K562 (cell line): ENCODE data around the gene EIF1B. TPM values are rescaled to one million over a fixed set of nuclear protein-coding genes. Genes with fewer than 3 reads are reported as not detected.

ENCODE experiments used
- ATAC-seq: fragments of 200-7000 bp; cut with Tn5 transposase; 3 replicates; pipeline ENCODE4 v1.9.1; 2020; ENCODE audit warnings: moderate library complexity
- BruUV-seq: library from RNA; stranded (reverse); fragments of 400-500 nt; replicated peaks from 2 replicates; lab custom pipeline; 2021; lab: Mats Ljungman, UMichigan
- CTCF ChIA-PET: fragments of 300-600 bp; formaldehyde crosslinking; extraction: SDS; loops from one replicate; lab custom pipeline; 2021; ENCODE audit warnings: low intra/inter-chr PET ratio; lab: Yijun Ruan, JAX
- POLR2A ChIA-PET: fragments of 300-600, 350-650 bp; sonication (Branson Sonifier 250); formaldehyde crosslinking; extraction: SDS; loops from one replicate; lab custom pipeline; 2021; ENCODE audit warnings: antibody characterized with exemption, inconsistent platforms; lab: Yijun Ruan, JAX
- DNase-seq, 4 experiments: peaks; one replicate each; pipeline versions ENCODE4 v3.0.0 to v3.0.0-alpha.2; 2011 to 2018; ENCODE audit warnings: low spot score in 3 of 4, mixed read lengths in 3 of 4; ENCODE audit errors: extremely low read depth in 1 of 4
- FAIRE-seq: peaks from 2 replicates; lab custom pipeline; 2011; peaks lifted over from hg19 to GRCh38; lab: Jason Lieb, UNC
- H2AFZ ChIP-seq: 2 replicates; pipeline ENCODE4 v1.6.0; 2011; ENCODE audit warnings: low read depth, low read length, control low read depth, inconsistent platforms
- H3K27ac ChIP-seq: fragments of 200-600 bp; 3 replicates; pipeline ENCODE4 v1.8.0; 2011; ENCODE audit warnings: low read depth, mild to moderate bottlenecking, control low read depth, inconsistent platforms, low read length, moderate library complexity, mixed read lengths; ENCODE audit errors: extremely low read depth
- H3K27me3 ChIP-seq, 2 experiments: fragments of 300-600 bp in 1 of 2; 2 replicates in 1 of 2; 3 replicates in 1 of 2; pipeline versions ENCODE4 v1.6.0 to v1.8.0; 2011; ENCODE audit warnings: inconsistent platforms in 2 of 2, low read length in 2 of 2, mild to moderate bottlenecking in 1 of 2, mixed read lengths in 1 of 2, moderate library complexity in 1 of 2; ENCODE audit not compliant: control insufficient read depth in 2 of 2, insufficient read depth in 2 of 2
- H3K36me3 ChIP-seq: fragments of 300-600 bp; 3 replicates; pipeline ENCODE4 v1.8.0; 2011; ENCODE audit warnings: mild to moderate bottlenecking, low read length, inconsistent platforms; ENCODE audit not compliant: control insufficient read depth, insufficient read depth
- H3K4me1 ChIP-seq, 2 experiments: fragments of 200-600 bp in 1 of 2; replicated peaks in 1 of 2; 2 replicates in 1 of 2; 3 replicates in 1 of 2; pipeline versions ENCODE4 v1.5.1 to v1.8.0; 2011; ENCODE audit warnings: inconsistent platforms in 2 of 2, low read length in 2 of 2, mild to moderate bottlenecking in 1 of 2, mixed read lengths in 1 of 2, moderate library complexity in 1 of 2; ENCODE audit not compliant: control insufficient read depth in 2 of 2, insufficient read depth in 2 of 2
- H3K4me2 ChIP-seq: 2 replicates; pipeline ENCODE4 v1.6.1; 2011; ENCODE audit warnings: low read length, control low read depth, inconsistent platforms, mixed read lengths; ENCODE audit not compliant: insufficient read depth
- H3K4me3 ChIP-seq: fragments of 200-600 bp; sonication (generic), shearing (Covaris generic); 2 replicates; pipeline ENCODE4 v1.5.1; 2016; ENCODE audit warnings: control low read depth, inconsistent platforms
- H3K79me2 ChIP-seq: fragments of 200-600 bp; 3 replicates; pipeline ENCODE4 v1.8.0; 2011; ENCODE audit warnings: low read length, inconsistent platforms; ENCODE audit not compliant: control insufficient read depth, insufficient read depth
- H3K9ac ChIP-seq, 2 experiments: 2 replicates each; pipeline versions ENCODE4 v1.6.0 to v1.6.1; 2011; ENCODE audit warnings: low read depth in 2 of 2, low read length in 2 of 2, control low read depth in 1 of 2, inconsistent platforms in 1 of 2, mild to moderate bottlenecking in 1 of 2, mixed read lengths in 1 of 2; ENCODE audit not compliant: insufficient read depth in 1 of 2
- H3K9me1 ChIP-seq: one replicate; pipeline ENCODE4 v1.6.0; 2011; ENCODE audit warnings: inconsistent platforms, mild to moderate bottlenecking, low read length, moderate library complexity; ENCODE audit not compliant: control insufficient read depth, insufficient read depth
- H3K9me3 ChIP-seq: replicated peaks from 2 replicates; pipeline ENCODE4 v1.5.1; 2011; ENCODE audit warnings: low read depth, low read length, inconsistent platforms; ENCODE audit not compliant: control insufficient read depth, insufficient read depth
- H4K20me1 ChIP-seq: replicated peaks from 2 replicates; pipeline ENCODE4 v1.6.1; 2011; ENCODE audit warnings: low read length, inconsistent platforms, mixed read lengths; ENCODE audit not compliant: control insufficient read depth, insufficient read depth
- ATF4 ChIP-seq: fragments of 450-650 bp; formaldehyde crosslinking; IDR thresholded peaks from 2 replicates; pipeline ENCODE4 v1.4.0; 2022; ENCODE audit warnings: mild to moderate bottlenecking, moderate library complexity
- CBX3 ChIP-seq, 2 experiments: IDR thresholded peaks; 1 replicate in 1 of 2; 2 replicates in 1 of 2; pipeline ENCODE4 v1.6.1; 2012; ENCODE audit warnings: inconsistent platforms in 2 of 2, low read length in 2 of 2, borderline replicate concordance in 1 of 2, control low read depth in 1 of 2
- CBX5 ChIP-seq: IDR thresholded peaks from 2 replicates; pipeline ENCODE4 v1.6.1; 2014; ENCODE audit warnings: low read depth, borderline replicate concordance
- ETV1 ChIP-seq: fragments of 450-650 bp; conservative IDR thresholded peaks from 2 replicates; pipeline ENCODE4 v1.6.1; 2016; ENCODE audit warnings: missing genetic modification characterization, control low read depth, low read depth, missing compliant biosample characterization
- GABPA ChIP-seq: fragments of 200-800 bp; sonication (Bioruptor generic); conservative IDR thresholded peaks from 2 replicates; pipeline ENCODE4 v1.6.1; 2016; ENCODE audit warnings: low read depth, missing genetic modification characterization, missing compliant biosample characterization
- HLTF ChIP-seq: fragments of 450-650 bp; IDR thresholded peaks from 2 replicates; pipeline ENCODE4 v1.6.1; 2016
- PCBP2 ChIP-seq: fragments of 200-400 bp; formaldehyde crosslinking; IDR thresholded peaks from 2 replicates; pipeline ENCODE4 v1.6.1; 2018; ENCODE audit warnings: low read length, low read depth, mild to moderate bottlenecking, moderate library complexity; ENCODE audit not compliant: poor library complexity, severe bottlenecking
- TRIM24 ChIP-seq, 2 experiments: fragments of 450-650 bp; IDR thresholded peaks; 2 replicates each; pipeline ENCODE4 v1.6.1; 2016
- TRIM28 ChIP-seq: fragments of 450-650 bp; IDR thresholded peaks from 2 replicates; pipeline ENCODE4 v1.6.1; 2017
- ZNF175 ChIP-seq: fragments of 200-800 bp; sonication (Bioruptor generic); IDR thresholded peaks from 2 replicates; pipeline ENCODE4 v1.6.1; 2016; ENCODE audit warnings: low read depth, mild to moderate bottlenecking, missing genetic modification characterization, missing compliant biosample characterization
- ZNF280A ChIP-seq: fragments of 450-650 bp; IDR thresholded peaks from 2 replicates; pipeline ENCODE4 v1.6.1; 2018; ENCODE audit warnings: mild to moderate bottlenecking, low read depth; ENCODE audit not compliant: partially characterized antibody
- ZNF280B ChIP-seq: fragments of 250-450 bp; sonication (Bioruptor Pico); IDR thresholded peaks from 2 replicates; pipeline ENCODE4 v1.5.1; 2021; ENCODE audit warnings: mild to moderate bottlenecking
- in situ Hi-C: fragments of 300-500 bp; cut with MboI; formaldehyde crosslinking; loops from 4 replicates; pipeline ENCODE4 v1.15.0; 2018; ENCODE audit warnings: inconsistent platforms, mixed read lengths
- intact Hi-C: fragments of 100-400 bp; cut with micrococcal nuclease; formaldehyde crosslinking; loops from 2 replicates; pipeline ENCODE4 v1.14.2; 2022
- polyA plus RNA-seq, 8 experiments: library from polyadenylated mRNA; depleted of rRNA in 4 of 8; stranded (reverse) in 5 of 8; unstranded in 3 of 8; fragments of >200 nt; fragmentation: Nextera tagmentation in 2 of 8; fragmentation: Illumina TruSeq in 1 of 8; extraction: Ambion mirVana in 2 of 8; extraction: Trizol in 1 of 8; gene quantifications; 2 replicates each; pipeline versions ENCODE4 v1.2.1 to v1.2.3, GENCODE V29; 2011 to 2014; ENCODE audit warnings: inconsistent platforms in 1 of 8, missing spikeins in 1 of 8
- total RNA-seq, 7 experiments: library from RNA; depleted of rRNA in 6 of 7; stranded (reverse); fragments of >200 nt in 6 of 7; fragmentation: Illumina TruSeq in 2 of 7; extraction: Trizol in 2 of 7; gene quantifications; 2 replicates each; pipeline versions ENCODE4 v1.2.1 to v1.2.3, GENCODE V29; 2011 to 2021; ENCODE audit warnings: low replicate concordance in 1 of 7

The EIF1B gene
- total and polyA plus RNA-seq, 9 of the 15 experiments (the other 6 are each of a cell fraction or from before 2014, with no cell fraction given) = 18.1 to 184 (median 78.9) TPM

- no peak overlapping the region for H2AFZ ChIP-seq
- FAIRE-seq = no peak
- no peaks in the 10 kb centered on the region for H4K20me1 ChIP-seq
- no peak overlapping the region for H3K9ac ChIP-seq
- H3K79me2 ChIP-seq = no peaks in the 10 kb centered on the region
- no peaks in the 10 kb centered on the region for H3K9me1 ChIP-seq
- no peaks in the 10 kb centered on the region for H3K27me3 ChIP-seq
- H3K36me3 ChIP-seq = no peaks in the 10 kb centered on the region
- no peak overlapping the region for H3K4me3 ChIP-seq
- TF ChIP-seq GABPA (tag) = no peak
- TF ChIP-seq, all 486 proteins: peak for 0
- Histone ChIP-seq H3K27ac (no peak overlapping the region), H3K4me2 (no peak overlapping the region), H3K4me1 (peaks cover 5 to 13% of the 10 kb centered on the region in 2 experiments; a peak in 4 of 5 replicates), H3K9me3 (no peaks in the 10 kb centered on the region)
- no TSS peak for BruUV-seq
- in situ Hi-C loops = no loop called here
- ATAC-seq (no peak), DNase-seq (no peak)
- intact Hi-C loops = no loop called here
- POLR2A ChIA-PET = interaction anchor here (0.6 to 1.0 kb wide), 2 partner anchors 55 to 146 kb away, joined by 3 read pairs; no protein-coding TSS in a partner anchor
- CTCF ChIA-PET = no interaction called here
These were observed 32.2 kb downstream of the EIF1B start for GRCh38 chr3:40341671-40342070.

- CTCF ChIA-PET = no interaction called here
- DNase-seq = no peak
- ATAC-seq = no peak
- H4K20me1 ChIP-seq = no peaks in the 10 kb centered on the region
- H3K4me3 ChIP-seq = no peak overlapping the region
- H3K36me3 ChIP-seq = no peaks in the 10 kb centered on the region
- no peaks in the 10 kb centered on the region; a peak in 1 of 5 replicates for H3K4me1 ChIP-seq
- TF ChIP-seq CBX3 (IDR thresholded peaks at IDR 0.05; ENCODE audit: borderline replicate concordance in 1 of 2, low read length in 2 of 2) = peak in 1 of 2 experiments; percentile 96; a peak in 2 of 3 replicates
- no peak for TF ChIP-seq ZNF175
- TF ChIP-seq TRIM28 = peak; percentile 84; the same call in 1 of the 2 replicates
- no peak for TF ChIP-seq ATF4 (CRISPR knock-in tag)
- no peak for TF ChIP-seq ETV1
- 0 out of 2 replicates have a peak, but pooled peaks have one; percentile 28 for TF ChIP-seq HLTF
- TF ChIP-seq PCBP2 = no peak
- peak; percentile 81; the same call in 1 of the 2 replicates for TF ChIP-seq CBX5
- TF ChIP-seq TRIM24 (IDR thresholded peaks at IDR 0.05) = peak in 1 of 2 experiments; percentile 62; a peak in 1 of 4 replicates
- peak; percentile 69 for TF ChIP-seq ZNF280A
- TF ChIP-seq ZNF280B = peak; percentile 82; the same call in 1 of the 2 replicates
- no TSS peak for BruUV-seq
- in situ Hi-C loops (no loop called here), intact Hi-C loops (no loop called here)
- no peak overlapping the region for H2AFZ ChIP-seq
- peaks cover 8% of the 10 kb centered on the region for H3K9me3 ChIP-seq
- no peaks in the 10 kb centered on the region for H3K27me3 ChIP-seq
- POLR2A ChIA-PET = no interaction called here
- H3K79me2 ChIP-seq = no peaks in the 10 kb centered on the region
- no peak for FAIRE-seq
- no peak overlapping the region for H3K9ac ChIP-seq
- H3K27ac ChIP-seq = no peak overlapping the region
- no peak overlapping the region for H3K4me2 ChIP-seq
- no peaks in the 10 kb centered on the region for H3K9me1 ChIP-seq
These were observed 41.0 kb downstream of the EIF1B start for GRCh38 chr3:40350529-40350928.
